Ovary (tissue), 3 donors: ENCODE data around the gene TMEM126A.

Source experiments
- POLR2A ChIP-seq: fragments of 450-650 bp; IDR thresholded peaks from one replicate; pipeline ENCODE4 v1.6.1; 2017; ENCODE audit warnings: antibody characterized with exemption, mild to moderate bottlenecking, moderate library complexity
- TF ChIP-seq, protein P1 (sequence below), 3 donors: fragments of 450-650 bp in 2 of 3; fragments of 200-600 bp in 1 of 3; IDR thresholded peaks; one replicate each; pipeline versions ENCODE4 v1.5.1 to v1.8.0; 2016 to 2022; ENCODE audit warnings: antibody characterized with exemption in 3 of 3, mild to moderate bottlenecking in 1 of 3
- donor health status: DM: no; HTN: no; CAD: no.

DNA sequence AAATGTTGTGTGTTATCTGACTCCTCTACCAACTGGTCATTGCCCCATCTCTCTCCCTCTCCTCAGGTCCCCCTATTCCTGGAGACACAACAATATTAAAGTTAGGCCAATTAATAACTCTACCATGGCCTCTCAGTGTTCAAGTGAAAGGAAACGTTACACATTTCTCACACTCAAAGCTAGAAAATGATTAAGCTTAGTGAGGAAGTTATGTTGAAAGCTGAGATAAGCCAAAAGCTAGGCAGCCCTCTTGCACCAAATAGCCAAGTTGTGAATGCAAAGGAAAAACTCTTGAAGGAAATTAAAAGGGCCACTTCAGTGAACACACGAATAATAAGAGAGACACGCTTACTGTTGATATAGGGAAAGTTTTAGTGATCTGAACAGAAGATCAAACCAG lies 27.5 kb upstream of the TMEM126A start:
- TF ChIP-seq, protein P1, sequence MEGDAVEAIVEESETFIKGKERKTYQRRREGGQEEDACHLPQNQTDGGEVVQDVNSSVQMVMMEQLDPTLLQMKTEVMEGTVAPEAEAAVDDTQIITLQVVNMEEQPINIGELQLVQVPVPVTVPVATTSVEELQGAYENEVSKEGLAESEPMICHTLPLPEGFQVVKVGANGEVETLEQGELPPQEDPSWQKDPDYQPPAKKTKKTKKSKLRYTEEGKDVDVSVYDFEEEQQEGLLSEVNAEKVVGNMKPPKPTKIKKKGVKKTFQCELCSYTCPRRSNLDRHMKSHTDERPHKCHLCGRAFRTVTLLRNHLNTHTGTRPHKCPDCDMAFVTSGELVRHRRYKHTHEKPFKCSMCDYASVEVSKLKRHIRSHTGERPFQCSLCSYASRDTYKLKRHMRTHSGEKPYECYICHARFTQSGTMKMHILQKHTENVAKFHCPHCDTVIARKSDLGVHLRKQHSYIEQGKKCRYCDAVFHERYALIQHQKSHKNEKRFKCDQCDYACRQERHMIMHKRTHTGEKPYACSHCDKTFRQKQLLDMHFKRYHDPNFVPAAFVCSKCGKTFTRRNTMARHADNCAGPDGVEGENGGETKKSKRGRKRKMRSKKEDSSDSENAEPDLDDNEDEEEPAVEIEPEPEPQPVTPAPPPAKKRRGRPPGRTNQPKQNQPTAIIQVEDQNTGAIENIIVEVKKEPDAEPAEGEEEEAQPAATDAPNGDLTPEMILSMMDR (IDR thresholded peaks at IDR 0.05), result no peak
- TF ChIP-seq POLR2A, result no peak
